ENCODE measurements around the gene DNAH1.

Gene DNAH1

GRCh38 chr3:52351762-52352368 lies 35.7 kb downstream of the DNAH1 start:
- no peak overlapping the region for H3K4me2 ChIP-seq (ENCODE audit: low read depth, low read length)
- no peak for DNase-seq

GRCh38 chr3:52352566-52352965 lies 36.4 kb downstream of the DNAH1 start:
- TF ChIP-seq CTCF (IDR thresholded peaks at IDR 0.05; ENCODE audit: low read length) (no peak), EZH2phosphoT487 (IDR thresholded peaks at IDR 0.05; ENCODE audit: low read length) (no peak), EZH2 (optimal IDR thresholded peaks at IDR 0.05; ENCODE audit: low read depth, low read length) (no peak)
- Histone ChIP-seq H3F3A (ENCODE audit: insufficient read depth, low read length) (no peaks in the 10 kb centered on the region), H3K27ac (ENCODE audit: low read length) (no peak overlapping the region), H4K20me1 (ENCODE audit: insufficient read depth, low read length) (no peaks in the 10 kb centered on the region), H3K9me2 (replicated peaks; ENCODE audit: insufficient read depth, low read length) (no peaks in the 10 kb centered on the region), H3K27me3 (replicated peaks; ENCODE audit: insufficient read depth, low read length) (no peaks in the 10 kb centered on the region), H3K79me2 (ENCODE audit: low read length) (no peaks in the 10 kb centered on the region), H3K9me3 (replicated peaks; ENCODE audit: insufficient read depth, low read length) (no peaks in the 10 kb centered on the region), H3K4me2 (ENCODE audit: low read depth, low read length) (no peak overlapping the region), H3K9ac (ENCODE audit: low read length) (no peak overlapping the region), H3K4me3 (ENCODE audit: low read length) (no peak overlapping the region), H2AFZ (ENCODE audit: low read length) (no peak overlapping the region), H3K4me1 (ENCODE audit: low read length) (no peaks in the 10 kb centered on the region), H3K36me3 (replicated peaks; ENCODE audit: insufficient read depth, low read length) (no peaks in the 10 kb centered on the region)
- DNase-seq = no peak

More at GRCh38 chr3:52351762-52352368, 35.7 kb downstream of the DNAH1 start:
- Histone ChIP-seq H3K4me1 (ENCODE audit: low read length) (no peaks in the 10 kb centered on the region), H3K27me3 (replicated peaks; ENCODE audit: insufficient read depth, low read length) (no peaks in the 10 kb centered on the region), H3K27ac (ENCODE audit: low read length) (no peak overlapping the region), H2AFZ (ENCODE audit: low read length) (no peak overlapping the region), H3K9me3 (replicated peaks; ENCODE audit: insufficient read depth, low read length) (no peaks in the 10 kb centered on the region), H3K9ac (ENCODE audit: low read length) (no peak overlapping the region), H3K36me3 (replicated peaks; ENCODE audit: insufficient read depth, low read length) (no peaks in the 10 kb centered on the region), H3F3A (ENCODE audit: insufficient read depth, low read length) (no peaks in the 10 kb centered on the region), H3K79me2 (ENCODE audit: low read length) (no peaks in the 10 kb centered on the region), H4K20me1 (ENCODE audit: insufficient read depth, low read length) (no peaks in the 10 kb centered on the region), H3K9me2 (replicated peaks; ENCODE audit: insufficient read depth, low read length) (no peaks in the 10 kb centered on the region), H3K4me3 (ENCODE audit: low read length) (no peak overlapping the region)
- TF ChIP-seq CTCF (IDR thresholded peaks at IDR 0.05; ENCODE audit: low read length) (no peak), EZH2phosphoT487 (IDR thresholded peaks at IDR 0.05; ENCODE audit: low read length) (no peak)

- no peak overlapping the region for H3K4me3 ChIP-seq (ENCODE audit: low read length)
- H3K4me2 ChIP-seq (ENCODE audit: low read depth, low read length) = no peak overlapping the region
- no peaks in the 10 kb centered on the region for H3K9me3 ChIP-seq (replicated peaks; ENCODE audit: insufficient read depth, low read length)
- H4K20me1 ChIP-seq (ENCODE audit: insufficient read depth, low read length) = no peaks in the 10 kb centered on the region
- no peak overlapping the region for H2AFZ ChIP-seq (ENCODE audit: low read length)
- no peaks in the 10 kb centered on the region for H3K27me3 ChIP-seq (replicated peaks; ENCODE audit: insufficient read depth, low read length)
- no peaks in the 10 kb centered on the region for H3F3A ChIP-seq (ENCODE audit: insufficient read depth, low read length)
- H3K27ac ChIP-seq (ENCODE audit: low read length) = no peak overlapping the region
- no peaks in the 10 kb centered on the region for H3K9me2 ChIP-seq (replicated peaks; ENCODE audit: insufficient read depth, low read length)
- no peak for TF ChIP-seq CTCF (IDR thresholded peaks at IDR 0.05; ENCODE audit: low read length)
- TF ChIP-seq EZH2 (optimal IDR thresholded peaks at IDR 0.05; ENCODE audit: low read depth, low read length) = no peak
- no peaks in the 10 kb centered on the region for H3K79me2 ChIP-seq (ENCODE audit: low read length)
- DNase-seq = no peak
- no peak overlapping the region for H3K9ac ChIP-seq (ENCODE audit: low read length)
- H3K4me1 ChIP-seq (ENCODE audit: low read length) = no peaks in the 10 kb centered on the region
- H3K36me3 ChIP-seq (replicated peaks; ENCODE audit: insufficient read depth, low read length) = no peaks in the 10 kb centered on the region
Measured at GRCh38 chr3:52353291-52353855, 37.3 kb downstream of the DNAH1 start.
